ENCODE data around the gene RNASE1.

The RNASE1 gene

GRCh38 chr14:20807304-20808161, 4.9 kb upstream of the RNASE1 start:
- no peak for DNase-seq (ENCODE audit: low spot score)

- DNase-seq (ENCODE audit: low spot score): no peak
Observed at GRCh38 chr14:20805485-20805884, 2.8 kb upstream of the RNASE1 start.

GRCh38 chr14:20803223-20803622, 579 bp upstream of the RNASE1 start:
- no peak for DNase-seq (ENCODE audit: low spot score)

GRCh38 chr14:20801726-20802125, 918 bp downstream of the RNASE1 start:
- DNase-seq (ENCODE audit: low spot score): peak; percentile 20

- no peak for DNase-seq (ENCODE audit: low spot score)
Observed at GRCh38 chr14:20799892-20800544, 2.6 kb downstream of the RNASE1 start.

GRCh38 chr14:20799456-20799891, 3.2 kb downstream of the RNASE1 start:
- no peak for DNase-seq (ENCODE audit: low spot score)

- no peak for DNase-seq (ENCODE audit: low spot score)
Observed at GRCh38 chr14:20798932-20799331, 3.7 kb downstream of the RNASE1 start.

- no peak for DNase-seq (ENCODE audit: low spot score)
Observed at GRCh38 chr14:20798318-20798717, 4.3 kb downstream of the RNASE1 start.

- DNase-seq (ENCODE audit: low spot score): no peak
Observed at GRCh38 chr14:20797164-20797563, 5.5 kb downstream of the RNASE1 start.

GRCh38 chr14:20794644-20795369, 7.8 kb downstream of the RNASE1 start:
- DNase-seq (ENCODE audit: low spot score): no peak

GRCh38 chr14:20792556-20792955, 10.1 kb downstream of the RNASE1 start:
- no peak for DNase-seq (ENCODE audit: low spot score)

- DNase-seq (ENCODE audit: low spot score): no peak
Observed at GRCh38 chr14:20791597-20791996, 11.0 kb downstream of the RNASE1 start.

- no peak for DNase-seq (ENCODE audit: low spot score)
Observed at GRCh38 chr14:20791187-20791586, 11.5 kb downstream of the RNASE1 start.

GRCh38 chr14:20790464-20791116, 12.1 kb downstream of the RNASE1 start:
- DNase-seq (ENCODE audit: low spot score): no peak

GRCh38 chr14:20789230-20789813, 13.3 kb downstream of the RNASE1 start:
- no peak for DNase-seq (ENCODE audit: low spot score)

GRCh38 chr14:20787025-20787424, 15.6 kb downstream of the RNASE1 start:
- no peak for DNase-seq (ENCODE audit: low spot score)

GRCh38 chr14:20782280-20782890, 20.3 kb downstream of the RNASE1 start:
- peak; percentile 53 for DNase-seq (ENCODE audit: low spot score)

- DNase-seq (ENCODE audit: low spot score): no peak
Observed at GRCh38 chr14:20781803-20782202, 20.8 kb downstream of the RNASE1 start.

GRCh38 chr14:20775901-20776300, 26.7 kb downstream of the RNASE1 start:
- no peak for DNase-seq (ENCODE audit: low spot score)

- DNase-seq (ENCODE audit: low spot score): no peak
Observed at GRCh38 chr14:20775043-20775442, 27.6 kb downstream of the RNASE1 start.

GRCh38 chr14:20774258-20774824, 28.3 kb downstream of the RNASE1 start:
- DNase-seq (ENCODE audit: low spot score): no peak

All from SW480 (cell line).